ENCODE measurements around the gene PRKCH. TPM values are rescaled to one million over a fixed set of nuclear protein-coding genes. Genes with fewer than 3 reads are reported as not detected.

Gene PRKCH
- total and polyA plus RNA-seq, 9 of the 15 experiments (the other 6 are each of a cell fraction or from before 2014, with no cell fraction given) = 0.61 to 4.4 (median 4.0) TPM

GRCh38 chr14:61484031-61484430, 162.7 kb downstream of the PRKCH start:
- intact Hi-C loops (cut with micrococcal nuclease) (no loop called here), in situ Hi-C loops (cut with MboI) (no loop called here)
- POLR2A ChIA-PET = interaction anchor here (0.5 kb wide), 1 partner anchor 284 kb away, joined by 3 read pairs; no protein-coding TSS in a partner anchor
- Histone ChIP-seq H3K4me3 (no peak overlapping the region), H3K9me3 (replicated peaks; ENCODE audit: control insufficient read depth, insufficient read depth, low read depth, low read length) (no peaks in the 10 kb centered on the region), H3K9me1 (ENCODE audit: control insufficient read depth, insufficient read depth, low read length) (no peaks in the 10 kb centered on the region), H3K4me2 (ENCODE audit: insufficient read depth, low read length) (no peak overlapping the region), H3K27ac (ENCODE audit: extremely low read depth, low read depth, low read length) (no peak overlapping the region), H2AFZ (ENCODE audit: low read depth, low read length) (no peak overlapping the region), H4K20me1 (replicated peaks; ENCODE audit: control insufficient read depth, insufficient read depth, low read length) (no peaks in the 10 kb centered on the region), H3K79me2 (ENCODE audit: control insufficient read depth, insufficient read depth, low read length) (no peaks in the 10 kb centered on the region), H3K27me3 (ENCODE audit: control insufficient read depth in 2 of 2, insufficient read depth in 2 of 2, low read length in 2 of 2) (peaks cover 0 to 6% of the 10 kb centered on the region in 2 experiments; a peak in 2 of 5 replicates), H3K9ac (ENCODE audit: insufficient read depth in 1 of 2, low read depth in 2 of 2, low read length in 2 of 2) (no peak overlapping the region), H3K4me1 (replicated peaks in 1 of 2; ENCODE audit: control insufficient read depth in 2 of 2, insufficient read depth in 2 of 2, low read length in 2 of 2) (peaks cover 8 to 10% of the 10 kb centered on the region in 2 experiments; a peak in 4 of 5 replicates), H3K36me3 (ENCODE audit: control insufficient read depth, insufficient read depth, low read length) (no peaks in the 10 kb centered on the region)
- CTCF ChIA-PET (ENCODE audit: low intra/inter-chr PET ratio) = no interaction called here
- DNase-seq (ENCODE audit: extremely low read depth in 1 of 4, low spot score in 3 of 4) = no peak
- BruUV-seq (replicated peaks) = no TSS peak
- FAIRE-seq = no peak
- WGBS (ENCODE audit: insufficient coverage, low coverage, missing lambda C conversion rate) = 46% methylated on average over 6 of the region's 9 CpGs
- TF ChIP-seq, protein P1, sequence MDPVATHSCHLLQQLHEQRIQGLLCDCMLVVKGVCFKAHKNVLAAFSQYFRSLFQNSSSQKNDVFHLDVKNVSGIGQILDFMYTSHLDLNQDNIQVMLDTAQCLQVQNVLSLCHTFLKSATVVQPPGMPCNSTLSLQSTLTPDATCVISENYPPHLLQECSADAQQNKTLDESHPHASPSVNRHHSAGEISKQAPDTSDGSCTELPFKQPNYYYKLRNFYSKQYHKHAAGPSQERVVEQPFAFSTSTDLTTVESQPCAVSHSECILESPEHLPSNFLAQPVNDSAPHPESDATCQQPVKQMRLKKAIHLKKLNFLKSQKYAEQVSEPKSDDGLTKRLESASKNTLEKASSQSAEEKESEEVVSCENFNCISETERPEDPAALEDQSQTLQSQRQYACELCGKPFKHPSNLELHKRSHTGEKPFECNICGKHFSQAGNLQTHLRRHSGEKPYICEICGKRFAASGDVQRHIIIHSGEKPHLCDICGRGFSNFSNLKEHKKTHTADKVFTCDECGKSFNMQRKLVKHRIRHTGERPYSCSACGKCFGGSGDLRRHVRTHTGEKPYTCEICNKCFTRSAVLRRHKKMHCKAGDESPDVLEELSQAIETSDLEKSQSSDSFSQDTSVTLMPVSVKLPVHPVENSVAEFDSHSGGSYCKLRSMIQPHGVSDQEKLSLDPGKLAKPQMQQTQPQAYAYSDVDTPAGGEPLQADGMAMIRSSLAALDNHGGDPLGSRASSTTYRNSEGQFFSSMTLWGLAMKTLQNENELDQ (CRISPR knock-in tag; IDR thresholded peaks at IDR 0.05; ENCODE audit: borderline replicate concordance) = no peak
- TF ChIP-seq TAF9B (IDR thresholded peaks at IDR 0.05; ENCODE audit: partially characterized antibody) (no peak), ZNF584 (CRISPR knock-in tag; IDR thresholded peaks at IDR 0.05; ENCODE audit: low read depth) (no peak), NCOA2 (IDR thresholded peaks at IDR 0.05; ENCODE audit: partially characterized antibody in 2 of 2) (no peak)
- TF ChIP-seq, protein P2, sequence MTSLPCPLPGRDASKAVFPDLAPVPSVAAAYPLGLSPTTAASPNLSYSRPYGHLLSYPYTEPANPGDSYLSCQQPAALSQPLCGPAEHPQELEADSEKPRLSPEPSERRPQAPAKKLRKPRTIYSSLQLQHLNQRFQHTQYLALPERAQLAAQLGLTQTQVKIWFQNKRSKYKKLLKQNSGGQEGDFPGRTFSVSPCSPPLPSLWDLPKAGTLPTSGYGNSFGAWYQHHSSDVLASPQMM (CRISPR knock-in tag; IDR thresholded peaks at IDR 0.05) = no peak
- no peak for ATAC-seq
